GM19351 (cell line): ENCODE results near the gene ZNF284.
"Not testable (repeated sequence)": the region's sequence is repeated elsewhere in the genome, so short reads cannot be mapped to it uniquely, and the experiment has no call there.

Source experiments
- ATAC-seq: cut with Tn5 transposase; IDR thresholded peaks from one replicate; pipeline ENCODE4 v1.9.1; 2021; ENCODE audit warnings: mild to moderate bottlenecking, moderate library complexity; ENCODE audit not compliant: unreplicated experiment

ZNF284 gene

DNA sequence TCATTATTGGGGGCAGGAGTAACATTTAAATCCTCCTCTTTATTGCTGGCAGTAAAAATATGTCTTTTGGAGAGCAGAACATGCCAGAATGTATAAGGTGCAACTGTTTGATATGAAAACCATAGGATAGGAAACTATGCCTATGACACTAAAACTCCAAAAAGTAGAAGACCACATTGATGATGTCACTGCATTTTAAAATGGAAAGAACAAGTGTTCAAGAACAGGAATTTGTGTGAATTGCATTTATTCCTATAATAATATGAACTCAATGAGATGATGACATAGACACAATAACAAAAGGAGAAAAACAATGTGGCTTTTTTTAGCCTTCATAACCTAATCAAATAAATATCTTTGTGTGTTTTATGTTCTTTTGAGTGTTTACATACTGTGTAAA is 37.5 kb downstream of the ZNF284 start:
- ATAC-seq, result no peak

DNA sequence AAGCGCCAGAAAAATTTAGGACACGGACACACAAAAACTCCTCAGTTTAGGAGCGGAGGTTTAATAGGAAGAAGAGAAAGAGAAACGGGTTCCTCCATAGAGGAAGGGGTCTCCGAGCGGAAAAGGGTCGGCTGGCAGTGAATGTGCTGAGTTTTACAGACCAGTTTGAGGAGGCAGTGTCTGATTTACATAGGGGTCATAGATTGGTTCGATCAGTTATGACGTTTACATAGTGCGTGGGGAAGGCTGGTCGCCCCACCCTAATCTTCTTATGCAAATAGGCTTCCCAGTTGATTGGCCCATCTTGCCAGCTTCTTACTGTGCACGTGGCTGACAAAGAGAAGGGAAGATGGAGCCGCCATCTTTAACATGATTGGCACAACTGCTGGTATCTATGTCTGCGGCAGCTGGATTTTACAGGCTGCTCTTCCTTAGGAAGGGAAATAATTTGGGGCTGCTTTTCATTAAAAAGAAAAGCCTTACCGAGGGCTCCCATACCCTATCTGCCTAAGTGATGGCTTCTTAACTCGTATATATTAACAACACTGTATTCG is 40.0 kb downstream of the ZNF284 start:
- ATAC-seq, result no peak

DNA sequence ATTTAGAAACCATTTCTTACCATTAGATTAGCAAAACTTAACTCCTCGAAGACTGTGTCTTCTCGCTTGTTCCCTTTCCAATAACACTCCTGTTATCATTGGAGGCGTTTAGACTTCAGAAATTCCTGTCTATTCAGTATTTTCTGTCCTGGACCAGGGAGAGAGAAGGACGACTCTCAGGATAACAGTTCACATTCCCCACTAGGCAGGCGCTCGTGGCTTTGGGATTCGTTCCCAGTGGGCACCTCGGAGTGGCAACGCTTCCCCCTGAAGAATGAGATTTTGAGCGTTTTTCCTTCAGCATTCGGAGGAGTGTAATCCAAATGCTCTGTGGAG is 40.8 kb downstream of the ZNF284 start:
- peak; percentile 9 for ATAC-seq

DNA sequence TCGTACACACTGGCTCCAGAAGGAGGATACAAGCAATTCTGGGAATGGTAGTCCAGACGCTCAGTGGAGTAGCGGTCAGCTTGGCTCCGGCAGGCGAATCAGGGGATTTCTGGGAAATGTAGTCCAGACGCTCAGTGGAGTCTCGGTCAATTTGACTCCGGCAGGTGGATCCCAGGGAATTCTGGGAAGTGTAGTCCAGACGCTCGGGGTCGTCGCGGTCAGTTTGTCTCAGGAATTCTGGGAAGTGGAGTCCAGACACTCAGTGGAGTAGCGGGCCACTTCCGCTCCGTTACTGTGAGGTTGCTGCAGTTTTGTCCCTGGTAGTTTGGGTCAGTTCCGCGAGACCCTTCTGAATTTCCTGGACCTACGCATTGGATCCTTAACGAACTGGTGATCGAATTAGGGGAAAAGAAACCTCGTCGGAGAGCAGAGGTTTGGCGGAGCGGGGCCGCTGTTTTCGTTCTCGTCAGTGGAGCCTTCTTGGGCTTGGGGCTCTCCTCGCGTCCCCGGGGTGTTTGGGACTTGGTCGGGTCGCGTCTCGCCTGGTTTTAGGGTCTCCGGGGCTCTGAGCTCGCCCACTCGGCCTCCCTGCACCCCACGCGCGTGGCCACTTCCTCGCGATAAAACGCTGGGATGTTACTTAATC is 41.3 kb downstream of the ZNF284 start, which contains the start of gene ZNF225:
Gene ZNF225, plus strand, starts transcription at position 262 of the 646 bp plus-strand sequence. CDS start 2,429 bp downstream, outside the sequence.
- ATAC-seq, result peak; percentile 81

DNA sequence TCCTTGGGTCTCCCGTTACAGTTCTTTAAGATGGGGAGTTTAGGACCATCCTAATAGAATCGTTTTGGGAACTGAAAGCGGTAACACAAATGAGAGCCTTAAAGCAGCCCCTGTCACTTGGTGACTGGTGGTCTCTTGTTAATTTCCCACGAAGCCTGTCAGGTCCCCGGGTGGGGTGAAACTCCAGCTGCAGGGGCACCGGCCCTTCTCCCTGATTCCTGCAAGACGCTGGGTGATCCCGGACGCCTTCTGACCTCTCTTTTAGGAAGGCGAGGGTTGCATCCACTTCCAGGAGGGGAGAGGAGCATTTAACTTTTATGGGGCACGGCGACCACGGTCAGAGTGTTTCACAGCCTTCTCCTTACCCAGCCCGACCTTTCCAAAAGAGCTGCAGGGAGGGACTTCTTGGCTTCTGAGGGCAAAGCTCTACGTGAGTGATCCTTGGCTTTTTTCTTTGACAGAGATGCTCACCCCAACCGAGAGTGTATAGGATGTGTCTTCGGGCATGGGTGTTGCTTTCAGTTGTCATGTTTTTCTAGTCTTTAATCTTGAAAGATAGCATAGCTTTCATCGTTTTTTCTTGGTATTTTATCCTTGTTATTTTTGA is 41.9 kb downstream of the ZNF284 start:
- ATAC-seq, result peak; percentile 14

DNA sequence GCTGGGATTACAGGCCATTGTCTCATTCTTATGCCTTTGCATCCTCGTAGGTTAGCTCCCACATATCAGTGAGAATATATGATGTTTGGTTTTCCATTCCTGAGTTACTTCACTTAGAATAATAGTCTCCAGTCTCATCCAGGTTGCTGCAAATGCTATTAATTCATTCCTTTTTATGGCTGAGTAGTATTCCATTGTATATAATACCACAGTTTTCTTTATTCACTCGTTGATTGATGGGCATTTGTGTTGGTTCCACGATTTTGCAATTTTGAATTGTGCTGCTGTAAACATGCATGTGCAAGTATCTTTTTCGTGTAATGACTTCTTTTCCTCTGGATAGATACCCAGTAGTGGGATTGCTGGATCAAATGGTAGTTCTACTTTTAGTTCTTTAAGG is 49.2 kb downstream of the ZNF284 start:
- not testable (repeated sequence) for ATAC-seq

DNA sequence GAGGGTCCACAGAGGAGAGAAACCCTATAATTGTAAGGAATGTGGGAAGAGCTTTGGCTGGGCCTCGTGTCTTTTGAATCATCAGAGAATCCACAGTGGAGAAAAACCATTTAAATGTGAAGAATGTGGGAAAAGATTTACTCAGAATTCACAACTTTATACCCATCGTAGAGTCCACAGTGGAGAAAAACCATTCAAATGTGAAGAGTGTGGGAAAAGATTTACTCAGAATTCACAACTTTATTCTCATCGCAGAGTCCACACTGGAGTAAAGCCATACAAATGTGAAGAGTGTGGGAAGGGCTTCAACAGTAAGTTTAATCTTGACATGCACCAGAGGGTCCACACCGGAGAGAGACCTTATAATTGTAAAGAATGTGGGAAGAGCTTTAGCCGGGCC is 60.0 kb downstream of the ZNF284 start:
- no peak for ATAC-seq
